CD4-positive, alpha-beta T cell (primary cell): ENCODE measurements around the gene TMEM132C. TPM values are rescaled to one million over a fixed set of nuclear protein-coding genes. Genes with fewer than 3 reads are reported as not detected.

Source experiments
- ATAC-seq: fragments of 200-7000 bp; cut with Tn5 transposase; one replicate; pipeline ENCODE4 v1.10.0; 2022; ENCODE audit warnings: mild to moderate bottlenecking; ENCODE audit not compliant: poor library complexity
- CTCF ChIA-PET: fragments of 350-600 bp; sonication (Branson Sonifier 250); formaldehyde crosslinking; loops from one replicate; lab custom pipeline; 2021; ENCODE audit warnings: antibody characterized with exemption, inconsistent platforms; lab: Charles Lee
- POLR2A ChIA-PET: fragments of 350-600 bp; sonication (Branson Sonifier 250); formaldehyde crosslinking; loops from one replicate; lab custom pipeline; 2021; ENCODE audit warnings: antibody characterized with exemption, inconsistent platforms; lab: Charles Lee
- DNase-seq, 14 experiments: peaks; one replicate each; pipeline ENCODE4 v3.0.0-alpha.2; 2013 to 2020; ENCODE audit warnings: mixed read lengths in 2 of 14
- H3K27ac ChIP-seq, 2 donors: one replicate each; pipeline versions ENCODE4 v1.5.1 to v1.7.0; 2013; ENCODE audit warnings: low read length in 2 of 2, low read depth in 1 of 2, mild to moderate bottlenecking in 1 of 2
- H3K27me3 ChIP-seq, 2 experiments: 1 replicate in 1 of 2; 2 replicates in 1 of 2; pipeline versions ENCODE4 v1.6.1 to v1.7.0; 2013; ENCODE audit warnings: low read length in 2 of 2, control low read depth in 1 of 2, mild to moderate bottlenecking in 1 of 2, moderate library complexity in 1 of 2; ENCODE audit not compliant: insufficient read depth in 2 of 2, control insufficient read depth in 1 of 2
- H3K36me3 ChIP-seq: one replicate; pipeline ENCODE4 v1.6.1; 2013; ENCODE audit warnings: low read length, control low read depth; ENCODE audit not compliant: insufficient read depth
- H3K4me1 ChIP-seq: one replicate; pipeline ENCODE4 v1.6.1; 2013; ENCODE audit warnings: low read length, control low read depth; ENCODE audit not compliant: insufficient read depth
- H3K4me3 ChIP-seq: one replicate; pipeline ENCODE4 v1.5.1; 2013; ENCODE audit warnings: mild to moderate bottlenecking, low read length, moderate library complexity
- H3K9me3 ChIP-seq, 2 experiments: 1 replicate in 1 of 2; 2 replicates in 1 of 2; pipeline versions ENCODE4 v1.6.1 to v1.7.0; 2013; ENCODE audit warnings: low read length in 2 of 2, mild to moderate bottlenecking in 2 of 2, control low read depth in 1 of 2, moderate library complexity in 1 of 2; ENCODE audit not compliant: control insufficient read depth in 1 of 2, insufficient read depth in 1 of 2
- H3K27ac Mint-ChIP-seq: one replicate; pipeline ENCODE4 v1.8.0; 2020; ENCODE audit warnings: mixed read lengths
- H3K27me3 Mint-ChIP-seq: one replicate; pipeline ENCODE4 v1.8.0; 2021; ENCODE audit warnings: mixed read lengths
- H3K36me3 Mint-ChIP-seq: one replicate; pipeline ENCODE4 v1.8.0; 2021; ENCODE audit warnings: low read depth, mixed read lengths
- H3K4me1 Mint-ChIP-seq: one replicate; pipeline ENCODE4 v1.8.0; 2021; ENCODE audit warnings: low read depth, mixed read lengths
- H3K4me3 Mint-ChIP-seq: one replicate; pipeline ENCODE4 v1.8.0; 2020; ENCODE audit warnings: mild to moderate bottlenecking, mixed read lengths
- H3K9me3 Mint-ChIP-seq: one replicate; pipeline ENCODE4 v1.8.0; 2020; ENCODE audit warnings: mixed read lengths
- CTCF ChIP-seq: fragments of 200-600 bp; IDR thresholded peaks from one replicate; pipeline ENCODE4 v1.8.0; 2022; ENCODE audit warnings: antibody characterized with exemption, mild to moderate bottlenecking
- intact Hi-C, 2 experiments: fragments of 100-400 bp; cut with DNase I in 1 of 2; cut with micrococcal nuclease in 1 of 2; formaldehyde crosslinking; loops; one replicate each; pipeline versions ENCODE4 v1.15.1 to v1.9.0; 2023 to 2025; cut with DNase I, micrococcal nuclease
- total RNA-seq, 174 experiments: library from RNA in 2 of 174; stranded (reverse) in 2 of 174; gene quantifications; one replicate each; pipeline ENCODE4 v1.2.3 and lab custom pipeline; 2021 to 2026

TMEM132C gene
- total RNA-seq, 2 experiments from 2014 or later, result not detected

GRCh38 chr12:128654468-128654867 lies 387.5 kb downstream of the TMEM132C start:
- no peak overlapping the region for H3K27ac Mint-ChIP-seq
- H3K27me3 Mint-ChIP-seq, result peaks cover 7% of the 10 kb centered on the region
- no peaks in the 10 kb centered on the region for H3K36me3 ChIP-seq
- ChIA-PET CTCF (no interaction called here), POLR2A (no interaction called here)
- ATAC-seq, result no peak
- DNase-seq, result no peak
- H3K9me3 ChIP-seq, result peaks cover 0 to 16% of the 10 kb centered on the region in 2 experiments
- H3K27me3 ChIP-seq, result no peaks in the 10 kb centered on the region
- no peak overlapping the region for H3K27ac ChIP-seq
- no peak overlapping the region for H3K4me3 ChIP-seq
- no peaks in the 10 kb centered on the region for H3K36me3 Mint-ChIP-seq
- no peaks in the 10 kb centered on the region for H3K4me1 ChIP-seq
- no peaks in the 10 kb centered on the region for H3K4me1 Mint-ChIP-seq
- H3K4me3 Mint-ChIP-seq, result no peak overlapping the region
- intact Hi-C loops, result no loop called here
- no peaks in the 10 kb centered on the region for H3K9me3 Mint-ChIP-seq
- no peak for TF ChIP-seq CTCF

GRCh38 chr12:128657378-128657777 lies 390.4 kb downstream of the TMEM132C start:
- no peak for DNase-seq
- Histone ChIP-seq H3K4me1 (no peaks in the 10 kb centered on the region), H3K27me3 (no peaks in the 10 kb centered on the region), H3K36me3 (no peaks in the 10 kb centered on the region), H3K27ac (no peak overlapping the region), H3K9me3 (peaks cover 0 to 16% of the 10 kb centered on the region in 2 experiments), H3K4me3 (no peak overlapping the region)
- no peaks in the 10 kb centered on the region for H3K4me1 Mint-ChIP-seq
- no peak overlapping the region for H3K27ac Mint-ChIP-seq
- H3K9me3 Mint-ChIP-seq, result no peaks in the 10 kb centered on the region
- no peak for TF ChIP-seq CTCF
- H3K4me3 Mint-ChIP-seq, result no peak overlapping the region
- ChIA-PET CTCF (no interaction called here), POLR2A (no interaction called here)
- peaks cover 14% of the 10 kb centered on the region for H3K27me3 Mint-ChIP-seq
- H3K36me3 Mint-ChIP-seq, result no peaks in the 10 kb centered on the region
- ATAC-seq, result no peak
- intact Hi-C loops, result no loop called here

GRCh38 chr12:128660532-128661225 lies 393.7 kb downstream of the TMEM132C start:
- no peak overlapping the region for H3K27ac Mint-ChIP-seq
- no peak overlapping the region for H3K27ac ChIP-seq

More at GRCh38 chr12:128660532-128661225, 393.7 kb downstream of the TMEM132C start:
- Histone ChIP-seq H3K9me3 (peaks cover 0 to 17% of the 10 kb centered on the region in 2 experiments), H3K27me3 (no peaks in the 10 kb centered on the region), H3K4me3 (no peak overlapping the region), H3K36me3 (no peaks in the 10 kb centered on the region), H3K4me1 (no peaks in the 10 kb centered on the region)
- Mint-ChIP-seq H3K4me3 (no peak overlapping the region), H3K4me1 (no peaks in the 10 kb centered on the region), H3K9me3 (no peaks in the 10 kb centered on the region), H3K36me3 (no peaks in the 10 kb centered on the region), H3K27me3 (peaks cover 14% of the 10 kb centered on the region)
- ATAC-seq, result no peak
- CTCF ChIA-PET, result no interaction called here
- intact Hi-C loops, result no loop called here
- no peak for TF ChIP-seq CTCF
- POLR2A ChIA-PET, result no interaction called here
- no peak for DNase-seq
